Breast epithelium (tissue), 3 donors: Measurements from ENCODE around the gene TMEM86A.

ENCODE experiments used
- POLR2AphosphoS5 ChIP-seq, 3 donors: sonication (generic); formaldehyde crosslinking; IDR thresholded peaks; one replicate each; pipeline ENCODE4 v1.6.1; 2017; ENCODE audit warnings: antibody characterized with exemption in 3 of 3
- TF ChIP-seq, protein P1 (sequence below), 3 donors: fragments of 450-650 bp; IDR thresholded peaks; one replicate each; pipeline ENCODE4 v1.5.1; 2016 to 2017; ENCODE audit warnings: antibody characterized with exemption in 3 of 3, mild to moderate bottlenecking in 3 of 3, moderate library complexity in 3 of 3

DNA sequence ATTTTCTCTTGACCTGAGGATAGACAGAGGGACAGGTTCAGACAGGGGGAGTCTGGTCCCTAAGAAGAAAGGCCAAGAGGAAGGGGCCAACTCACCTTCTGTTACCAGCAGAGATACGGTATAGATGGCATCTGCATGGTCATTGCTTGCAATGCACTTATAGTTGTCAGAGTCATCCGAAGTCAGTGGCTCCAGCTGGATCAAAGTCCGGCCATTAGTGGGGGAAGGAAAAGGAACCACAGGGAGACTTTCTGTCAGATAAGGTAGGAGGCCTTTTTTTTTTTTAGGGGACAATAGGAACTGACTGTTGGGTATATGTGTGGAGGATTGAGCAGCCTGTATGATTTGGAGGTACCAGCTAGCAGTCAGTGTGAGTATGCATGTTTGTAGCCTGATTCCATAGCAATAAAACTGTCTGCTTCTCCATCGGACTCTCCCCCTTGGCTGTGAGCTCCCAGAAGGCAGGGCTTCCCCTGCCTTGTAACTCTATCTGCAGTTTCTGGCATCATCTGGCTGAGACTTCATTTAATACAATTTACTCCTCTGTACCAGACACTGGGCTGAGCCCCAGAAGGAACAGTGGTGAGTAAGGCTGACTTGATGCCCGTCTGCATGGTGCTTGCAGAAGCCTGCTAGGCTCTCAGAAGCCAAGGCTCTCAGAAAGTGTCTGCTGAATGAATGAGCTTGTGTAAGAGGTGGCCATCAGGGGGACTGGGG is 21.7 kb downstream of the TMEM86A start:
- TF ChIP-seq, protein P1, sequence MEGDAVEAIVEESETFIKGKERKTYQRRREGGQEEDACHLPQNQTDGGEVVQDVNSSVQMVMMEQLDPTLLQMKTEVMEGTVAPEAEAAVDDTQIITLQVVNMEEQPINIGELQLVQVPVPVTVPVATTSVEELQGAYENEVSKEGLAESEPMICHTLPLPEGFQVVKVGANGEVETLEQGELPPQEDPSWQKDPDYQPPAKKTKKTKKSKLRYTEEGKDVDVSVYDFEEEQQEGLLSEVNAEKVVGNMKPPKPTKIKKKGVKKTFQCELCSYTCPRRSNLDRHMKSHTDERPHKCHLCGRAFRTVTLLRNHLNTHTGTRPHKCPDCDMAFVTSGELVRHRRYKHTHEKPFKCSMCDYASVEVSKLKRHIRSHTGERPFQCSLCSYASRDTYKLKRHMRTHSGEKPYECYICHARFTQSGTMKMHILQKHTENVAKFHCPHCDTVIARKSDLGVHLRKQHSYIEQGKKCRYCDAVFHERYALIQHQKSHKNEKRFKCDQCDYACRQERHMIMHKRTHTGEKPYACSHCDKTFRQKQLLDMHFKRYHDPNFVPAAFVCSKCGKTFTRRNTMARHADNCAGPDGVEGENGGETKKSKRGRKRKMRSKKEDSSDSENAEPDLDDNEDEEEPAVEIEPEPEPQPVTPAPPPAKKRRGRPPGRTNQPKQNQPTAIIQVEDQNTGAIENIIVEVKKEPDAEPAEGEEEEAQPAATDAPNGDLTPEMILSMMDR (IDR thresholded peaks at IDR 0.05): no peak
- no peak for TF ChIP-seq POLR2AphosphoS5 (IDR thresholded peaks at IDR 0.05)
